K562 (cell line): Measurements from ENCODE around the gene ADCY6. TPM values are rescaled to one million over a fixed set of nuclear protein-coding genes. Genes with fewer than 3 reads are reported as not detected.

Experiments used
- FOSL1 ChIP-seq: fragments of 200-800 bp; sonication (Bioruptor generic); conservative IDR thresholded peaks from 2 replicates; pipeline ENCODE4 v1.6.1; 2016; ENCODE audit warnings: missing genetic modification characterization, missing compliant biosample characterization
- KHSRP ChIP-seq: fragments of 450-650 bp; IDR thresholded peaks from 2 replicates; pipeline ENCODE4 v1.6.1; 2017
- KLF16 ChIP-seq: IDR thresholded peaks from 2 replicates; pipeline ENCODE4 v1.6.1; 2016; ENCODE audit warnings: antibody characterized with exemption
- NCOA4 ChIP-seq: fragments of 450-650 bp; IDR thresholded peaks from 2 replicates; pipeline ENCODE4 v1.6.1; 2018; ENCODE audit warnings: mild to moderate bottlenecking; ENCODE audit not compliant: partially characterized antibody
- NFIX ChIP-seq: fragments of 250-450 bp; sonication (Bioruptor Pico); IDR thresholded peaks from 2 replicates; pipeline ENCODE4 v1.4.0; 2020; ENCODE audit warnings: low read depth, mild to moderate bottlenecking, moderate library complexity
- U2AF2 ChIP-seq: fragments of 200-400 bp; formaldehyde crosslinking; optimal IDR thresholded peaks from 2 replicates; pipeline ENCODE3; 2017; ENCODE audit warnings: low read depth, mild to moderate bottlenecking, low read length
- polyA plus RNA-seq, 8 experiments: library from polyadenylated mRNA; depleted of rRNA in 4 of 8; stranded (reverse) in 5 of 8; unstranded in 3 of 8; fragments of >200 nt; fragmentation: Nextera tagmentation in 2 of 8; fragmentation: Illumina TruSeq in 1 of 8; extraction: Ambion mirVana in 2 of 8; extraction: Trizol in 1 of 8; gene quantifications; 2 replicates each; pipeline versions ENCODE4 v1.2.1 to v1.2.3, GENCODE V29; 2011 to 2014; ENCODE audit warnings: inconsistent platforms in 1 of 8, missing spikeins in 1 of 8
- total RNA-seq, 7 experiments: library from RNA; depleted of rRNA in 6 of 7; stranded (reverse); fragments of >200 nt in 6 of 7; fragmentation: Illumina TruSeq in 2 of 7; extraction: Trizol in 2 of 7; gene quantifications; 2 replicates each; pipeline versions ENCODE4 v1.2.1 to v1.2.3, GENCODE V29; 2011 to 2021; ENCODE audit warnings: low replicate concordance in 1 of 7
- TF ChIP-seq, protein P1 (sequence below), 2 experiments: fragments of 150-350 bp in 1 of 2; IDR thresholded peaks; 2 replicates each; pipeline ENCODE4 v1.6.1; 2012 to 2016; ENCODE audit warnings: low read depth in 2 of 2, low read length in 2 of 2, mild to moderate bottlenecking in 1 of 2, moderate library complexity in 1 of 2
- TF ChIP-seq, protein P2 (sequence below), 2 experiments: fragments of 450-650 bp in 1 of 2; sonication (generic) in 1 of 2; formaldehyde crosslinking in 1 of 2; IDR thresholded peaks; 2 replicates each; pipeline versions ENCODE4 v1.7.1 to v1.9.0; 2016 to 2022; ENCODE audit warnings: inconsistent platforms in 1 of 2, mild to moderate bottlenecking in 1 of 2, missing genetic modification reagents in 1 of 2

Gene ADCY6
- total and polyA plus RNA-seq, 9 of the 15 experiments (the other 6 are each of a cell fraction or from before 2014, with no cell fraction given) = 0.01 to 1.0 (median 0.53) TPM

DNA sequence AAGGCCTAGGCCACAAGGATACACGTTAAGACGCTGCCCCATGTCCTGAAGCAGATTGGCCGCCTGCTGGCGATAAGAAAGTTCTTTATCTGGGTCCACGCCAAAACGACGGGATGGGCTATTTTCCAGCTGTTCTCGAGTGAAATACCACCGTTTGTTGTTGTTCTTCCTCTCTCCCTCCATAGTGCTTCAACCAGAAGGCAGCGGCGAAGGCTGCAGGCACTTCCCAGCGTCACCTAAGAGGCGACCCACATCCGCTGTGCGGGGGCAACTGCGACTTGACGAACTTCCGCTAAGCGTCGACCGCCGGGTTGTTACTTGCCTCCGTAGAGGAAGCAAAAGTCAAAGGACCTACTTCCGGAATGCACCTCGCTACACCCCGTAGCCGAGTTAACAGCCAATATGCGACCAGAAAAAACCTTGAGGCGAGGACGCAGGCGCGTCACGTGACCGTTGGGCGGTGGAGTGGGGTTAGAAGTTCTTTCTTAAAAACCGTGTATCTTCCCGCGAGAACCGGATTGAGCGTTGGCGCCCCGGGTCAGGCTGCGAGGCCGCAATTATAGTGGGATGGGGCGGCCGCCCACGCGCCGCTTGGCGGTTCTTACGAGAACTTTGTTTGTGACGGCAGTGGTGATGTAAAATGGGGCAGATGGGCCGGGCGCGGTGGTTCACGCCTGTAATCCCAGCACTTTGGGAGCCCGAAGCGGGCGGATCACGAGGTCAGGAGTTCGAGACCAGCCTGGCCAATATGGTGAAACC lies 72.2 kb downstream of the ADCY6 start, which contains the start of gene CCNT1 (continued):
- no peak for TF ChIP-seq NFIX
- TF ChIP-seq FOSL1 (tag) = peak; percentile 58
- 0 out of 2 replicates have a peak, but pooled peaks have one; percentile 12 for TF ChIP-seq KHSRP
- TF ChIP-seq KLF16 = peak; percentile 58
- no peak for TF ChIP-seq U2AF2
- TF ChIP-seq, protein P1, sequence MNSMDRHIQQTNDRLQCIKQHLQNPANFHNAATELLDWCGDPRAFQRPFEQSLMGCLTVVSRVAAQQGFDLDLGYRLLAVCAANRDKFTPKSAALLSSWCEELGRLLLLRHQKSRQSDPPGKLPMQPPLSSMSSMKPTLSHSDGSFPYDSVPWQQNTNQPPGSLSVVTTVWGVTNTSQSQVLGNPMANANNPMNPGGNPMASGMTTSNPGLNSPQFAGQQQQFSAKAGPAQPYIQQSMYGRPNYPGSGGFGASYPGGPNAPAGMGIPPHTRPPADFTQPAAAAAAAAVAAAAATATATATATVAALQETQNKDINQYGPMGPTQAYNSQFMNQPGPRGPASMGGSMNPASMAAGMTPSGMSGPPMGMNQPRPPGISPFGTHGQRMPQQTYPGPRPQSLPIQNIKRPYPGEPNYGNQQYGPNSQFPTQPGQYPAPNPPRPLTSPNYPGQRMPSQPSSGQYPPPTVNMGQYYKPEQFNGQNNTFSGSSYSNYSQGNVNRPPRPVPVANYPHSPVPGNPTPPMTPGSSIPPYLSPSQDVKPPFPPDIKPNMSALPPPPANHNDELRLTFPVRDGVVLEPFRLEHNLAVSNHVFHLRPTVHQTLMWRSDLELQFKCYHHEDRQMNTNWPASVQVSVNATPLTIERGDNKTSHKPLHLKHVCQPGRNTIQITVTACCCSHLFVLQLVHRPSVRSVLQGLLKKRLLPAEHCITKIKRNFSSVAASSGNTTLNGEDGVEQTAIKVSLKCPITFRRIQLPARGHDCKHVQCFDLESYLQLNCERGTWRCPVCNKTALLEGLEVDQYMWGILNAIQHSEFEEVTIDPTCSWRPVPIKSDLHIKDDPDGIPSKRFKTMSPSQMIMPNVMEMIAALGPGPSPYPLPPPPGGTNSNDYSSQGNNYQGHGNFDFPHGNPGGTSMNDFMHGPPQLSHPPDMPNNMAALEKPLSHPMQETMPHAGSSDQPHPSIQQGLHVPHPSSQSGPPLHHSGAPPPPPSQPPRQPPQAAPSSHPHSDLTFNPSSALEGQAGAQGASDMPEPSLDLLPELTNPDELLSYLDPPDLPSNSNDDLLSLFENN (IDR thresholded peaks at IDR 0.05; ENCODE audit: low read depth in 2 of 2, low read length in 2 of 2) = peak in 1 of 2 experiments; percentile 40; a peak in 1 of 4 replicates
- no peak for TF ChIP-seq NCOA4
- TF ChIP-seq, protein P2, sequence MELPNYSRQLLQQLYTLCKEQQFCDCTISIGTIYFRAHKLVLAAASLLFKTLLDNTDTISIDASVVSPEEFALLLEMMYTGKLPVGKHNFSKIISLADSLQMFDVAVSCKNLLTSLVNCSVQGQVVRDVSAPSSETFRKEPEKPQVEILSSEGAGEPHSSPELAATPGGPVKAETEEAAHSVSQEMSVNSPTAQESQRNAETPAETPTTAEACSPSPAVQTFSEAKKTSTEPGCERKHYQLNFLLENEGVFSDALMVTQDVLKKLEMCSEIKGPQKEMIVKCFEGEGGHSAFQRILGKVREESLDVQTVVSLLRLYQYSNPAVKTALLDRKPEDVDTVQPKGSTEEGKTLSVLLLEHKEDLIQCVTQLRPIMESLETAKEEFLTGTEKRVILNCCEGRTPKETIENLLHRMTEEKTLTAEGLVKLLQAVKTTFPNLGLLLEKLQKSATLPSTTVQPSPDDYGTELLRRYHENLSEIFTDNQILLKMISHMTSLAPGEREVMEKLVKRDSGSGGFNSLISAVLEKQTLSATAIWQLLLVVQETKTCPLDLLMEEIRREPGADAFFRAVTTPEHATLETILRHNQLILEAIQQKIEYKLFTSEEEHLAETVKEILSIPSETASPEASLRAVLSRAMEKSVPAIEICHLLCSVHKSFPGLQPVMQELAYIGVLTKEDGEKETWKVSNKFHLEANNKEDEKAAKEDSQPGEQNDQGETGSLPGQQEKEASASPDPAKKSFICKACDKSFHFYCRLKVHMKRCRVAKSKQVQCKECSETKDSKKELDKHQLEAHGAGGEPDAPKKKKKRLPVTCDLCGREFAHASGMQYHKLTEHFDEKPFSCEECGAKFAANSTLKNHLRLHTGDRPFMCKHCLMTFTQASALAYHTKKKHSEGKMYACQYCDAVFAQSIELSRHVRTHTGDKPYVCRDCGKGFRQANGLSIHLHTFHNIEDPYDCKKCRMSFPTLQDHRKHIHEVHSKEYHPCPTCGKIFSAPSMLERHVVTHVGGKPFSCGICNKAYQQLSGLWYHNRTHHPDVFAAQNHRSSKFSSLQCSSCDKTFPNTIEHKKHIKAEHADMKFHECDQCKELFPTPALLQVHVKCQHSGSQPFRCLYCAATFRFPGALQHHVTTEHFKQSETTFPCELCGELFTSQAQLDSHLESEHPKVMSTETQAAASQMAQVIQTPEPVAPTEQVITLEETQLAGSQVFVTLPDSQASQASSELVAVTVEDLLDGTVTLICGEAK (IDR thresholded peaks at IDR 0.05) = peak; percentile 98
- TF ChIP-seq, protein P2 (CRISPR knock-in tag; IDR thresholded peaks at IDR 0.05) = no peak
